Measurements from ENCODE around the gene PJVK.
A peak's percentile ranks its signal among the peaks of the same experiment; 100 is the strongest.
"Not testable (repeated sequence)": the region's sequence is repeated elsewhere in the genome, so short reads cannot be mapped to it uniquely, and the experiment has no call there.

PJVK gene

GRCh38 chr2:178429336-178429735 is 21.8 kb upstream of the PJVK start:
- no peak for DNase-seq (ENCODE audit: low read depth)

GRCh38 chr2:178436662-178437061 is 14.5 kb upstream of the PJVK start:
- no peak for DNase-seq (ENCODE audit: low read depth)

- DNase-seq (ENCODE audit: low read depth), result no peak
Observed at GRCh38 chr2:178441426-178441825, 9.8 kb upstream of the PJVK start.

GRCh38 chr2:178448968-178449661 is 2.1 kb upstream of the PJVK start:
- DNase-seq (ENCODE audit: low read depth), result no peak

GRCh38 chr2:178449700-178450523 is 1.3 kb upstream of the PJVK start:
- DNase-seq (ENCODE audit: low read depth), result no peak

- peak; percentile 69 for DNase-seq (ENCODE audit: low read depth)
Observed at GRCh38 chr2:178450524-178450773, 729 bp upstream of the PJVK start.

GRCh38 chr2:178452334-178452733 is 1.2 kb downstream of the PJVK start:
- DNase-seq (ENCODE audit: low read depth), result no peak

- DNase-seq (ENCODE audit: low read depth), result no peak
Observed at GRCh38 chr2:178452870-178453269, 1.7 kb downstream of the PJVK start.

- no peak for DNase-seq (ENCODE audit: low read depth)
Observed at GRCh38 chr2:178455947-178456346, 4.8 kb downstream of the PJVK start.

- DNase-seq (ENCODE audit: low read depth), result no peak
Observed at GRCh38 chr2:178457390-178457886, 6.3 kb downstream of the PJVK start.

GRCh38 chr2:178469219-178469849 is 18.2 kb downstream of the PJVK start:
- no peak for DNase-seq (ENCODE audit: low read depth)

GRCh38 chr2:178471313-178471712 is 20.1 kb downstream of the PJVK start:
- not testable (repeated sequence) for DNase-seq (ENCODE audit: low read depth)

- DNase-seq (ENCODE audit: low read depth), result no peak
Observed at GRCh38 chr2:178473373-178473772, 22.2 kb downstream of the PJVK start.

GRCh38 chr2:178473931-178474330 is 22.8 kb downstream of the PJVK start:
- DNase-seq (ENCODE audit: low read depth), result no peak

GRCh38 chr2:178474560-178474959 is 23.4 kb downstream of the PJVK start:
- DNase-seq (ENCODE audit: low read depth), result no peak

GRCh38 chr2:178476477-178476876 is 25.3 kb downstream of the PJVK start:
- no peak for DNase-seq (ENCODE audit: low read depth)

- DNase-seq (ENCODE audit: low read depth), result no peak
Observed at GRCh38 chr2:178477443-178478129, 26.4 kb downstream of the PJVK start.

GRCh38 chr2:178478130-178478438 is 26.9 kb downstream of the PJVK start:
- no peak for DNase-seq (ENCODE audit: low read depth)

- peak; percentile 80 for DNase-seq (ENCODE audit: low read depth)
Observed at GRCh38 chr2:178478439-178479274, 27.5 kb downstream of the PJVK start, which contains the start of gene FKBP7. FKBP7 (minus strand) TSS chr2:178478600; CDS start chr2:178478499, 101 bp downstream.

- DNase-seq (ENCODE audit: low read depth), result no peak
Observed at GRCh38 chr2:178479275-178479616, 28.1 kb downstream of the PJVK start.

GRCh38 chr2:178479758-178480226 is 28.6 kb downstream of the PJVK start:
- no peak for DNase-seq (ENCODE audit: low read depth)

Measured in activated T-cell treated with anti-CD3 and anti-CD28 coated beads for 1 hour (primary cell).